GM19463 (cell line): ENCODE results near the gene PRKD2.
"Not testable (repeated sequence)": the region's sequence is repeated elsewhere in the genome, so short reads cannot be mapped to it uniquely, and the experiment has no call there.

Experiments
- ATAC-seq: cut with Tn5 transposase; IDR thresholded peaks from one replicate; pipeline ENCODE4 v1.9.1; 2021; ENCODE audit warnings: mild to moderate bottlenecking, moderate library complexity; ENCODE audit not compliant: unreplicated experiment

The PRKD2 gene

DNA sequence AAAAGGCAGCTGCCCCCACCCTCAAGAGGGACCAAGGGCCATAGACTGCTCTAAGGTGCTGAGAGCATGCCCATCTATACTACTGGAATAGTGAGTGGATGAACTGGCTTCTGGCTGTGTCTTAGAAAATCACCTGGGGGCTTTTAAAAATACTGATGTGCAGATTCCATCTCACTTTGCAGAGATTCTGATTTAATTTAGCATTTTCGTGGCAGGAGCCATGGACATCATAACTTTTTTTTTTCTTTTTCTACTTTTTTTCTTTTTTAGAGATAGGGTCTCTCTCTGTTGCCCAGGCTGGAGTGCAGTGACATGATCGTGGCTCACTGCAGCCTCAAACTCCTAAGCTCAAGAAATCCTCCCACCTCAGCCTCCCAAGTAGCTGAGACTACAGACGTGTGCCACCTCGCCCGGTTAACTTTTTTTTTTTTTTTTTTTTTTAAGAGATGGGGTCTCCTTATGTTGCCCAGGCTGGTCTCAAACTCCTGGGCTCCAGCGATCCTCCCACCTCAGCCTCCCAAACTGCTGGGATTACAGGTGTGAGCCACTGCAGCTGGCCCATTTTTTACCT lies 4.1 kb downstream of the PRKD2 start:
- ATAC-seq = not testable (repeated sequence)

DNA sequence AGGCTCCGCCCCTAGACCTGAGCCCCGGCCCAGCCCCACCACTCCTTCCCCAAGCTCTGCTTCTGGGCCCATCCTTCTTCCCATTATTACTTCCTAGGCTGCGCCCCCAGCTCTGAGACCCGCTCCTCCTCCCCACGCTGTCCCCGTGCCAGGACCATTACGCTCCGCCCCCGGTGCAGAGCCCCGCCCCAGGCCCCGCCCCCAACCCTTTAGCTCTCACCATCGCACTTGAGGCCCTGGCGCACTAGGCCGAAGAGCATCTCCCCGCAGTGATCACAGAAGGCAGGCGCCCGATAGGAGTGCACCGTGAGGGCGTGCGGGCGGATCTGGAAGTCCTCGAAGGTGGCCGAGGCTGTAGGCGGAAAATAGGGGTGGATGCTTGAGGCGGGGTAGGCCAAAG lies 6.2 kb downstream of the PRKD2 start:
- ATAC-seq = no peak

DNA sequence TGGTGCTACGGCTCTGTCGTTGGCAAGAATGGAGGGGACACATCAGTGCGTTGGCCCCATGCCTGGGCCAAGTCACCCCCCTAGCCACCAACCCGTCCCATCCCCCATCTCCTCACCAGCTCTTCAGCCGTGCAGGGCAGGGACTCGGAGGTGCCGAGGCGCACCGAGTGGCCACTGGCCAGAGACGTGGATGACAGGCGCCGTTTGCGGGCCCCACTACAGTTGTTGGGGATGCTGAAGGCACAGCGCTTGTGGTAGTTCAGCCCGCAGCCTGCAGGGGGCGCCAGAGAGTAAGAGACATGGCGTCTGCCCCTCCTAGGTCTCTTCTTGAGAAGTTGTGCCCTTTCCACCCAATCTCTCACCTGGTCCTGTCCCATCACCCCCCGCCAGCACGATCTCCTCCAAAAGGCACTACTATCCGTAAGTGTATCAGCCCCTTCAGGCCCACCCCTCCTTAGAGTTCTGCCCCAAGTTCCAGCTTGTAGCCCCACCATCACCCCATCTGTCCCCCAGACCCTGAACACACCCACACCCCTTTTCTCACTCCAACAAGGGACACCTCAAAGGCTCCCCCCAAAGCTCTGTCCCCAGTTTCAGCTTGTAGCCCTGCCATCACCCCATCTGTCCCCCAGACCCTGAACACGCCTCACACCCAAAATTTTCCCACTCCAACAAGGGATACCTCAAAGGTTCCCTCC lies 12.4 kb downstream of the PRKD2 start:
- no peak for ATAC-seq

DNA sequence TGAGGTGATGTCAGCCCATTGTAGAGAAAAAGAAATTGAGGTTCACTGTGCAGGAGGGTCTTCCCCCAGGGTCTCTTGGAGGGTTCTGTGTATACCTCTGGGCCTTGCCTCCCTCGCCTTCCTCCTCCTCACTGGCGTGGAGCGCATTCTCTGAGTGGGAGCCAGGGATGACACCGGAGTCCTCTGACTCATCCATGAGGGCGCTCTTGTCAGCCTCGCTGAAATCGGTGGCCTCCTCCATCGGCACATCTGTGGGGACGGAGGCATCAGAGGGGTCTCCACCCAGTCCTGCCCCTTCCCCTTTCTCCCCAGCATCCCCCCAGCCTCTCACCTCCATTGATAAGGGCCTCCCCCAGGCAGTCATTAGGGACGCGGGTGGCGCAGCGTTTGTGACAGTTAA lies 16.2 kb downstream of the PRKD2 start:
- no peak for ATAC-seq

DNA sequence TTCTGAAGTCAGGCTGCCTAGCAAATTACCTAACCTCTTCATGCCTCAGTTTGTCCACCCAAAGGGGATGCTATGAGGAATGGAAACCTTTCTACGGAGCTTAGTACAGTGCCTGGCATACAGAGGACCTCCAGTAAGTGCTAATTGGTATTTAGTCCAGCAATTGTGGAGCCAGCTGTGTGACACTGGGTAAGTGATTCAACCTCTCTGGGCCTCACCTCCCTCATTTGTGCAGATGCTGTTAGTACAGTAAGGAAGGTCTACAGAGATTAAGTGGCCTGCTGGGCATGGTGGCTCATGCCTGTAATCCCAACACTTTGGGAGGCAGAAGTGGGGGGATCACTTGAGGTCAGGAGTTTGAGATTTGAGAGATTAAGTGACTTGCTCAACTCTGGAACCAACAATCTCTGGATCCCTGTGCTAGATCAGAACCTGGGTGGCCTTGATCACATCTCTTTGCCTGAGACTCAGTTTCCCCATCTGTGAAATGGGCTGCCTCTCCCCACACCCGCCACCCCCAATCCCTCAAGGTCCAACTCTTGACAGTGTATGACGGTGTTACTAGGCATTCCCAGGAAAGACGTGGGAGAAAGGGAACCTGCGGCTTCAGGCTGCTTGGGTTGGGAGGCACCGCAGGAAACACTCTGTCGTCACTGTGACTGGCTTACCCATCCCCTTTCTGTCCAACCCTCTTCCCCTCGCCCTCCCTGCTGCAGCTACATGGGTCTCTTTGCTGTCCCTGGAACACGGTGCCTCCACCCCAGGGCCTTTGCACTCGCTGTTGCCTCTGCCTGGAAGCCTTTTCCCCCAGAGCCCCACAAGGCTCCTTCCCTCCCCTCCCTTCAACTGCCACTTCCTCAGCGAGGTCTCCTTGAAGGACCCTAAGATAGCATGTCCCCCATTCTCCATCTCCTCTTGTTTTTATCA lies 18.3 kb downstream of the PRKD2 start:
- no peak for ATAC-seq

DNA sequence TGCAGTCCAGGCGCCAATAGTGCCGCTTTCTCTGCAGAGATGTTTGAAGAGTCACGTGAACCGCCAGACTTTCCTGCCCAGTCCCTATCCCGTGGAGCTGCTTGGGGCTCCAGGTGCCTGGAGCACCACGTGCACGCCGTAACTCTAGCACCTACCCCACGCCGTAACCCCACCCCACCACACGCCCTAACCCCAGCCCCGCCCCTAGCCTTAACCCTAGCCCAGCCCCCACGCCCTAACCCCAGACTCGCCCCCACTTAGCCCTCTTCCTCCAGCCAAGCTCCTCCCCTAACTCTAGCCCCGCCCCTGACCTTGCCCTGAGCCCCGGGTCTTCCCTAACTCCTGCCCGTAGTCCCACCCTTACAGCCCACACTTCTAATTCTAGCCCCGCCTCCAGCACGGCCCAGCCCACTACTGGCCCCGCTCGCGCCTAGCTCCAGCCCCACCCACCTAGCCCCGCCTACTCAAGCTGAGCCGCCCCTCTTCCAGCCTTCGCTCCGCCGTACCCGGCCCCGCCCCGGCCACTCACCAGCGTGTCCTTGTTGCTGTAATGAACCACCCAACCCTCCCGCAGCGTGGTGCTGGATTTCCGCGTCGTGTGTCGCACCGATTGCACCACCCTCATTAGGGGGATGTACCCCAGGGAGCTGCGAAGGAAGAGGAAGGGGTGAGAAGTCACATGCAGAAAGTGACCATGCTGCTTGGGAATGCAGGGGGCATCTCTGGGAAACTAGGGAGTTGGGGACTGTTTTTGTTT lies 19.5 kb downstream of the PRKD2 start:
- ATAC-seq = no peak

DNA sequence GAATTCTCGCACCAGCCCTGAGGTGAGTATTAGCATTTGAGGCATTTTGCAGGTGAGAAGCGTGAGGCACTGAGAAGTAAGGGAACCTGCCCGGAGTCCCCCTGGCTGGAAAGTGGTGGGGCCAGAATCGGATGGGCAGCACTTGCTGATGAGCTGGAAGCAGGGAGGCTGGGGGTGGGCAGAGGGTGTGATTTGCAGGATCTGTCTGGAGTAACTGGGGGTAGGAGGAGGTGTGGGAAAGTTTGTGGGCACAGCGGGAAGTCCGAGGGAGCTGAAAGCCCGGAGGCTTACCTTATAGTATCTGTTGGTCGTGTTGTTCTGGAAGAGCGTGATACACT lies 20.1 kb downstream of the PRKD2 start:
- no peak for ATAC-seq

DNA sequence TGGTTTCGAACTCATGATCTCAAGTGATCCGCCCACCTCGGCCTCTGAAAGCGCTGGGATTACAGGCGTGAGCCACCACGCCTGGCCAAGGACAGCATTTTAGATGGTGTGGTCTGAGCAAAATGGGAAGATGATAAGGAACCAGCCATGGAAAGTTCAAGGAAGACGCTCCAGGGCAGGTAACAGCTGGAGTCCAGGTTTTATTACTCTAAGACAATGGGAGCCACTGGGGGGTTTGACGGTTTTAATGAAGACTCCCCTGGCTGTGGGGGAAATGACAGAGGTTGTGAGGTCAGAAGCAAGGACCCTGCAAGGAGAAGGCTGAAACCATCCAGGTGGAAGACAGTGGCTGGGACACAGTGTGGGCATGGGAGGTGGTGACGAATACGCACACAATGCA lies 20.9 kb downstream of the PRKD2 start:
- ATAC-seq = no peak

DNA sequence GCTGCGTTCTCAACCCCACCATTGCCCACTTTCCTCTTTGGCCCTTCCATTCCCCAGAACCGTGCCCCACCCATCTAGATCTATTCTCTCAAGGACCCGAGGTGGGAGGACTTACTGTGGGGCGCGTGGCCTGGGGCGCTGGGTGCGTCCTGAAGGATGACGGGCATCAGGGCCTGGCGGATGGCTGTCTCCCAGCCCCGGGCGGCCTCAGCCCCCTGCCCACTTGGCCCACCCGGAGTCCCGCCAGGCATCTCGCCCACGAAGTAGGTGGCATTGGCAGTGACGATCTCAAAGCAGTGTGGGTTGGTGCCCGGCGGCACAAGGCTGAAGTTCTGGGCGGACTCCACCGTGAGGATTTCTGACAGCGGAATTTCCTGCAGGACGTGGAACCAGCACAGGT lies 23.2 kb downstream of the PRKD2 start:
- ATAC-seq = no peak

DNA sequence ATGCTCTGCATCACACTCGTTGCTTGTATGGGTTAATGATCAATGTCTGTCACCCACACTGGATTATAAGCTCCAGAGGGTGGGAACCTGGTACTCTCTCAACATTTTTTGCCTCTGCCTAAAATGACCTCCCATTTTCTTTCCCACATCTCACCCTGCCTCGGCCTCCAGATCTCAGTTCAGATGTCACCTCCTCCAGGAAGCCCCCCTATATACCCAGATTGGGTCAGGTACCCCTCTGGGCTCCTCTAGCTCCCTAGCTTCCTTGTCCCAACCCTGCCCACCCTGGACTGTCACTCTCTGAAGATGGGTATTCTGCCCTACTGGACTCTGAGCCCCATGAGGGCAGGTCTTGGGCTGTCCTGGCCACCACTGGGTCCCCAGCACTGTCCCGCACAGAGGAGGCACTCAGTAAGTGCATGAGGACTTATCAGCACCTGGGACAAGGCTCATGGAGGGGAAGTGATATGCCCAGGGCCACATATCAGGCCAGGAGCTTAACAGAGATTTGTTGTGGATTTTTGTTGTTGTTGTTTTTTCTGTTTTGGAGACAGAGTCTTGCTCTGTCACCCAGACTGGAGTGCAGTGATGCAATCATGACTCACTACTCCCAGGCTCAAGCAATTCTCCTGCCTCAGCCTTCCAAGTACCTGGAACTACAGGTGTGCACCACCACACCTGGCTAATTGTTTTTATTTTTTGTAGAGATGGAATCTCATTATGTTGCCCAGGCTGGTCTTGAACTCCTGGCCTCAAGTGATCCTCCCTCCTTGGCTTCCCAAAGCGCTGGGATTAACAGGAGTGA lies 23.8 kb downstream of the PRKD2 start:
- ATAC-seq = no peak

DNA sequence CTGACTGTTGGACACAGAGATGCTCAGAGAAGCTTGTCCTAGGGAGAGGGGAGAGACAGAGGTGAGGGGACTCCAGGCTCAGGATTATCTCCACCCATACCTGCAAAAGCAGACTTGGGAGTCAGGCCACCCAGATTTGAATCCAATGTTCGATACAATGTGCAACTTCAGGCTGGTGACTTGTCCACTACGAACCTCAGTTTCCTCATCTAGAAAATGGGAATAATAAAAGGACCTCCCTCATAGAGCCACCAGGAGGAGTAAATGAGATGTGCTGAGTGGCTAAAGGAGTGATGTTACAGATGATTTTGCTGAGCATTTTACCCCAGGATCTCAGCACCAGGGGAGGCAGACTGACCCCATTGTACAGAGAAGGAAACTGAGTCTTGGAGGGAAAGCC lies 25.0 kb downstream of the PRKD2 start:
- no peak for ATAC-seq

DNA sequence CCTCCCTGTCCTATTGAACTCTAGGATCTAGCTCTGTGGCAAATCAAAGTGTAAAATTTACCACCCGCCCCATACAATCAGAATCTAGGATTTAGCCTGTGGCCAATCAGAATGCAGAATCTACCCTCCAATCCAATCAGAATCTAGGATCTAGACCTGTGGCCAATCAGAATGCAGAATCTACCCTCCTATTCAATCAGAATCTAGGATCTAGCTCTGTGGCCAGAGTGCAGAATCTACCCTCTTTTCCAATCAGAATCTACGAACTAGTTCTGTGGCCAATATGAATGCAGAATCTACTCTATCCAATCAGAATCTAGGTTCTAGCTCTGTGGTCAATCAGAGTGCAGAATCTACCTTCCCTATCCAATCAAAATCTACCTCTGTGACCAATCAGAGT lies 25.8 kb downstream of the PRKD2 start:
- no peak for ATAC-seq

DNA sequence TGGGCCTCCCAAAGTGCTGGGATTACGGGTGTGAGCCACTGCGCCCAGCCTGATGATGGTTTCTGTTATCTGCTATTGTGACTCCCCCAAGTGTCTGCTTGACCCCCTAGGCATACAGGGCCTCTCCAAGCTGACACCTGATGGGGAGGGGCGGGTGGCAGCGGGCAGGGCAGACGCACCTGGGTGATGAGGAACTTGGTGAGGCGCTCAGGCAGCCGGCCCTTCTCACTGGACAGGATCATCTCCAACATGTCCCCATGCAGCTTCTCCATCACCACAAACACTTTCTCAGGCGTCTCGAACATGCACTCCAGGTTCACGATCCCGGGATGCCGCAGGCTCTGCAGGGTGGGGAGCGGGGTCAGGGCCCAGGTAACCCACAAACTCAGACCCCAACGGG lies 27.6 kb downstream of the PRKD2 start:
- ATAC-seq = no peak

DNA sequence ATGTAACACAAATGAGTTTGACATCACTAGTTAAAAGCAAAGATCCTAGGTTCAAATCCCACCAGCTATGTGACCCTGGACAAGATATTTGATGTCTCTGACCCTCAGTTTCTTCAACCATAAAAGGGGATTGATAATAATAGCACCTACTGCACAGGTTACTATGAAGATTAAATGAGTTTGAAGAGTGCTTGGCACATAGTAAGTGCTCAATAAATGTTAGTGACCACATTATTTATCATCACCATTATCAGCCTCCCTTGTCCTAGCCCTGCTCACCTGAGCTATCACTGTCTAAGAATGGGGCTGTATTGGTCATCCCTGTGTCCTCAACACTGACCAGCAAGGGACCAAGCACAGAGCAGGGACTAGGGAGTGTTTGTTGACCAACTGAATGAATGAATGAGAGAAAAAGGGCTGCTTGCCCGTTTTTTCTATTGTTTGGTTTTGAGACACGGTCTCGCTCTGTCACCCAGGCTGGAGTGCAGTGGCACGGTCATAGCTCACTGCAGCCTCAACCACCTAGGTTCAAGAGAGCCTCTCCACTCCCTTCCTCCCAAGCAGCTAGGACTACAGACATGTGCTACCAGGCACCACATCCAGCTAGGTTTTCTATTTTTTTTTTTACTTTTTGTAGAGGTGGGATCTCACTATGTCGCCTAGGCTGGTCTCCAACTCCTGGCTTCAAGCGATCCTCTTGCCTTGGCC lies 29.3 kb downstream of the PRKD2 start:
- no peak for ATAC-seq

DNA sequence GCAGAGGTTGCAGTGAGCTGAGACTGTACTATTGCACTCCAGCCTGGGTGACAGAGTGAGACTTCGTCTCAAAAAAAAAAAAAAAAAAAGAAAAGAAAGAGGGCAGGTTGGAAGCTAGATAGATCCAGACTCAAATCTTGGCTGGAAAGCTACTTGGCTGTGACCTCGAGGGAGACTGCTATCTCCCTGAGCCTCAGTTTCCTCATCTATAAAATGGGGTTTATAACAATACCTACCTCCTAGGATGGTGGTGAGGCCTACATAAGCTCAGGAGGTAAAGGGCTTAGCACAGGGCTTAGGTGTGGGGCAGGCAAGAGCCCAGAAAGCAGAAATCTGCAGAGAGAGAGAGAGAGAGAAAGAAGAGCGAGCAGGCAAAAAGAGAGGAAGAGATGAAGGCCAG lies 31.7 kb downstream of the PRKD2 start:
- no peak for ATAC-seq

DNA sequence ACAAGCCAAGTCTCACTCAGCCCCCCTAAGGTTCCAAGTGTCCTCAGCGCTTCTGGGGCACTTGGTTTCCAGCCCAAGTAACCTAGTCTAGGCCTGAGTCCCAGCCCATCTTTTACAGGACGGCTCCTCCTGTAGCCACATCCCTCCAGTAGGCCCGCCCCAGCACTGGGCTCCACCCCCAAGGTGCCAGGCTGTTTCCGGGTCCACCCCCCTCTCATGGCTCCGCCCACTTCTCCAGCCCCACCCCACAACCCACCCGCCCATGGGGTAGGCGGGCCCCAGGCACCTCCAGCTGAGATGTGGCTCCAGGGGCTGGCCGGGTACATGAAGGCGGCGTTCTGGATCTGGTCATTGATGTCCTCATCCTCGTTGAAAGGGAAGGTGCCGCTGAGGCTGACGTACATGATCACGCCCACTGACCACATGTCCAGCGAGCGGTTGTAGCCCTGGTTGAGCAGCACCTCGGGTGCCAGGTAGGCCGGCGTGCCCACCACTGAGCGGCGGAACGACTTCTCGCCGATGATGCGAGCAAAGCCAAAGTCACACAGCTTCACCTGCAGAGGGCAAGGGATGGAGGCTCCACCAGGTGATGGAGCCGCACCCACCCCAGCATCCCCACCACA lies 38.7 kb downstream of the PRKD2 start:
- no peak for ATAC-seq

DNA sequence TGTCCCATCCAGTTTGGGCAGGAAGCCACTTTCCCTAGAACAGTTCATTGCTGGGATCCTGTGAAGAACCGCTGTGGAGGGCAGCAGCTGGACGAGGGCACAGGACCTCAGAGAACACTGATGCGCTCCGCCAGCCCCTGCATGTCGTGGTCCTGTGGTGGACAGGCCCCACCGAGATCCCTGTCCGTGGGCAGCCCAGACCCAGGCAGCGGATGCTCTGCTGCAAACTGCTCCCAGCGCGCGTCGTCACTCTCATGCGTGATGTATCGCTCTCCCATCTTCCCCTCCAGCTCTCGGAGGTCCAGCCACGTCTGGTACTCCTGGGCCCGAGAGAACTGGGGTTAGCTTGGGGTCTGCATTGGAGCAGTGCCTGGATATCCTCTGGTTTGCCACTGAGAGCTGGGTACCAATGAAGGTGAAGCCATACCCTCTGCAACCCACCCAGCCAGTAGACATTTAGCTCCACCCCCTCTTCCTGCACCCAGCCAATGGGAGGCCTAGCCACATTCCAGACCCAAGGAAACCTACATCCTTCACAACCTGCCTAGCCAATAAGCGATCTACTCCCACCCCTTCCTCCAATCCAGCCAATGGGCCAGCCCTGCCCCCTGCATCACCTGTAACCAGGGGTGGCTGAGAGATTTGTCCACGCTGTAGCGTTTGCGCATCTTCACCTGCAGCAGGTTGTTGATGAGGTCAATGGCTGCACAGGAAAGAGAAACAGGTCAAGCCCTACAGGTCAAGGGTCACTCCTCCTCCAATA lies 42.3 kb downstream of the PRKD2 start:
- ATAC-seq = no peak

DNA sequence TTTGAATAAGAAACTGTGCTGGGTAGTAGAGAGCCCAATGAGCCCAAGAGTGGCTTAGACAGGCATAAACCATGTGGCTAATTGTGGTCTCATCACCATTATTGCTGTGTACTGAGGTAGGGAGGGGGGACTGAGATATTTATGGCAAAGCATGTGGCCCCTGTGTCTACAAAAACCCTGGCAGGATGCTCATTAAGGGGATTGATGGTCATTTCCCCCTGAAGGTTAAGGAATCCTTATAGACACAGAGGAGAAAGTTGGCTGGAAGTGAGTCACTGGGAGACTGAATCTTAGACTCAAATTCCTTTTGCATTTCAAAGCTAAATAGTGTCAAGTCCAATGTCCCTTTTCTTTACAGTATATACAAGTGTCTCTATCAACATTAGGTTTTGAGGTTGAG lies 46.1 kb downstream of the PRKD2 start:
- ATAC-seq = no peak

DNA sequence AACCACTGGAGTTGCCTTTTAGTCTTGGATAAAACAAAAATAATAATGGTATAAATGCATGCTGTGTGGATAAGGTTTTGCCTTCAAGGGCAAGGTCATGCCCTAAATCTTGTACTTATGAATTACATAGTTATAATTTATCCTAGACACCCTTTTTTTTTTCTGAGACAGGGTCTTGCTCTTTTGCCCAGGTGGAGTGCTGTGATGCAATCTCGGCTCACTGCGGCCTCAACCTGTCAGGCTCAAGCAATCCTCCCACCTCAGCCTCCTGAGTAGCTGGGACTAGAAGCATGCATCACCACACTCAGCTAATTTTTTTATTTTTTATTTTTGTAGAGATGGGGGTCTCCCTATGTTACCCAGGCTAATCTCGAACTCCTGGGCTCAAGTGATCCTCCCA lies 48.3 kb downstream of the PRKD2 start:
- no peak for ATAC-seq
